ENCODE results near the gene DMRT3.

GRCh38 chr9:967903-968641 is 8.4 kb upstream of the DMRT3 start:
- TF ChIP-seq CTCF (conservative IDR thresholded peaks at IDR 0.05), result no peak
- TF ChIP-seq EZH2 (IDR thresholded peaks at IDR 0.05; ENCODE audit: low read depth), result no peak
